Measurements from ENCODE around the gene PUM2. TPM values are rescaled to one million over a fixed set of nuclear protein-coding genes. Genes with fewer than 3 reads are reported as not detected.
A peak's percentile ranks its signal among the peaks of the same experiment; 100 is the strongest.

PUM2 gene
- total and polyA plus RNA-seq, 2 of the 13 experiments (the other 11 are each of a cell fraction or from before 2014, with no cell fraction given): 69.6 to 69.8 TPM

- no peak for TF ChIP-seq ZMAT5 (CRISPR knock-in tag; IDR thresholded peaks at IDR 0.05; ENCODE audit: borderline replicate concordance, low read depth)
- peak; percentile 62; the same call in 1 of the 2 replicates for TF ChIP-seq SALL2 (CRISPR knock-in tag; IDR thresholded peaks at IDR 0.05)
- TF ChIP-seq USF2 (IDR thresholded peaks at IDR 0.05; ENCODE audit: low read depth, low read length): no peak
- TF ChIP-seq USF2 (CRISPR knock-in tag; IDR thresholded peaks at IDR 0.05; ENCODE audit: borderline replicate concordance): 0 out of 2 replicates have a peak, but pooled peaks have one; percentile 71
- TF ChIP-seq ZNF564 (CRISPR knock-in tag; IDR thresholded peaks at IDR 0.05): 0 out of 2 replicates have a peak, but pooled peaks have one; percentile 19
- TF ChIP-seq SOX13 (IDR thresholded peaks at IDR 0.05): no peak
- TF ChIP-seq SOX13 (CRISPR knock-in tag; conservative IDR thresholded peaks at IDR 0.05 in 1 of 2, IDR thresholded peaks at IDR 0.05 in 1 of 2): 0 out of 4 replicates have a peak, but pooled peaks of 1 of the 2 experiments have one; percentile 3
- no peak for TF ChIP-seq KLF15 (CRISPR knock-in tag; IDR thresholded peaks at IDR 0.05; ENCODE audit: borderline replicate concordance)
- peak; percentile 36; the same call in 1 of the 2 replicates for TF ChIP-seq ZNF619 (CRISPR knock-in tag; IDR thresholded peaks at IDR 0.05)
- TF ChIP-seq ISL2 (CRISPR knock-in tag; IDR thresholded peaks at IDR 0.05): 0 out of 2 replicates have a peak, but pooled peaks have one; percentile 14
- 0 out of 2 replicates have a peak, but pooled peaks have one; percentile 6 for TF ChIP-seq ZNF644 (CRISPR knock-in tag; IDR thresholded peaks at IDR 0.05; ENCODE audit: low read depth)
- TF ChIP-seq RARG (CRISPR knock-in tag; IDR thresholded peaks at IDR 0.05; ENCODE audit: low read depth): no peak
- 0 out of 2 replicates have a peak, but pooled peaks have one; percentile 11 for TF ChIP-seq ZMAT3 (CRISPR knock-in tag; conservative IDR thresholded peaks at IDR 0.05)
- TF ChIP-seq NRL (CRISPR knock-in tag; IDR thresholded peaks at IDR 0.05; ENCODE audit: borderline replicate concordance): peak; percentile 41; the same call in 1 of the 2 replicates
- 0 out of 2 replicates have a peak, but pooled peaks have one; percentile 53 for TF ChIP-seq ZNF138 (CRISPR knock-in tag; IDR thresholded peaks at IDR 0.05; ENCODE audit: low read depth)
- peak; percentile 50; the same call in 1 of the 2 replicates for TF ChIP-seq ZNF160 (CRISPR knock-in tag; IDR thresholded peaks at IDR 0.05)
- no peak for TF ChIP-seq ZNF431 (CRISPR knock-in tag; IDR thresholded peaks at IDR 0.05; ENCODE audit: borderline replicate concordance, low read depth)
- no peak for TF ChIP-seq ZSCAN29 (CRISPR knock-in tag; conservative IDR thresholded peaks at IDR 0.05)
- no peak for TF ChIP-seq PHF8 (CRISPR knock-in tag; IDR thresholded peaks at IDR 0.05)
- no peak for TF ChIP-seq ZFP1 (CRISPR knock-in tag; IDR thresholded peaks at IDR 0.05)
- no peak for TF ChIP-seq NCOR1 (IDR thresholded peaks at IDR 0.05; ENCODE audit: borderline replicate concordance, low read length)
- TF ChIP-seq ZBTB34 (CRISPR knock-in tag; IDR thresholded peaks at IDR 0.05): 0 out of 2 replicates have a peak, but pooled peaks have one; percentile 66
- TF ChIP-seq ZSCAN5A (CRISPR knock-in tag; IDR thresholded peaks at IDR 0.05; ENCODE audit: borderline replicate concordance): peak; percentile 81; the same call in 1 of the 2 replicates
- TF ChIP-seq ZNF792 (CRISPR knock-in tag; IDR thresholded peaks at IDR 0.05): peak; percentile 19; the same call in 1 of the 2 replicates
- TF ChIP-seq EEA1 (CRISPR knock-in tag; IDR thresholded peaks at IDR 0.05; ENCODE audit: borderline replicate concordance): no peak
Observed at GRCh38 chr2:20222769-20223406, 127.8 kb downstream of the PUM2 start (continued).
